Progenitor cell of endocrine pancreas (in vitro differentiated cells): ENCODE measurements around the gene PTGER3. TPM values are rescaled to one million over a fixed set of nuclear protein-coding genes. Genes with fewer than 3 reads are reported as not detected.

Experiments used
- DNase-seq: peaks from one replicate; pipeline ENCODE4 v3.0.0; 2021; ENCODE audit warnings: low spot score; ENCODE audit not compliant: unreplicated experiment
- H3K27ac Mint-ChIP-seq: 2 replicates; pipeline ENCODE4 v1.8.0; 2021; ENCODE audit warnings: mild to moderate bottlenecking, moderate library complexity, mixed read lengths
- H3K27me3 Mint-ChIP-seq: 2 replicates; pipeline ENCODE4 v1.8.0; 2021; ENCODE audit warnings: mixed read lengths
- H3K36me3 Mint-ChIP-seq: 2 replicates; pipeline ENCODE4 v1.8.0; 2022; ENCODE audit warnings: mixed read lengths; ENCODE audit not compliant: insufficient read depth
- H3K4me1 Mint-ChIP-seq: 2 replicates; pipeline ENCODE4 v1.8.0; 2021; ENCODE audit warnings: low read depth, mixed read lengths
- H3K4me3 Mint-ChIP-seq: 2 replicates; pipeline ENCODE4 v1.8.0; 2021; ENCODE audit warnings: low read depth, mild to moderate bottlenecking, moderate library complexity, mixed read lengths
- H3K9me3 Mint-ChIP-seq: 2 replicates; pipeline ENCODE4 v1.8.0; 2021; ENCODE audit warnings: low read depth, mixed read lengths
- total RNA-seq: library from RNA; stranded (reverse); gene quantifications from 2 replicates; pipeline ENCODE4 v1.2.1, GENCODE V29; 2021
- TF ChIP-seq, protein P1 (sequence below): fragments of 200-600 bp; sonication (generic); IDR thresholded peaks from one replicate; pipeline ENCODE4 v1.5.0; 2021; ENCODE audit warnings: antibody characterized with exemption, mild to moderate bottlenecking; ENCODE audit not compliant: unreplicated experiment

The PTGER3 gene
- total RNA-seq, 1 donor from 2014 or later = 3.1 TPM

DNA sequence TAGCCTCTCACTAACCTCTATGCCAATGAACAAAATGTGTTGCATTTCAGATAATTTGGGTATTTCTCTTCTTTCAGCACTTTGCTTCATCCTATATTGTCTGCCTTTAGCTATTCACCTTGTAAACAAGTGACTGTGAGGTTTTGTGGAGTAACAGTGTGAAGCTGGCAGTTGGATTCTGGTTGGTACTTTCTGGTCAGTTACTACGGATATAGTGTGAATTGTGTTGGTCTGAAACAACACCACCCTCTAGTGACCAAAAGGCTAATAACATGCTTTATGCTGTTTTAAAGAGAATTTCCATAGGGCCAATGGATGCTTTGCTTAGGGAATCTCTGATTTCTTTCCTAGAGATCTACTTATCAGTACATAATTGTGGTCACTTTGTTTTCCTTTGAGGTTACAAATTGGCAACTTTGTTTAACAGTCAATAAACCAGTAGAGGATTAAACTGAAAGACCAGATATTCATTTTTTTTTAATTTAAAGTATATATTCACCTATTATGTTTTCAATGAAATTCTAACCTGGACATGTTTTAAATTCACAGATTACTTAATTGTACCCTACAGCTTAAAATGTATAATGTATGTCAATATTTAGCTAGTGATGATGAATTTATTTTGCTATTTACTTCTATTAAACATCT is 2.5 kb upstream of the PTGER3 start:
- H3K27me3 Mint-ChIP-seq = peaks cover 51% of the 10 kb centered on the region
- H3K9me3 Mint-ChIP-seq = no peaks in the 10 kb centered on the region
- H3K27ac Mint-ChIP-seq = no peak overlapping the region
- H3K4me1 Mint-ChIP-seq = peaks cover 3% of the 10 kb centered on the region
- H3K4me3 Mint-ChIP-seq = no peak overlapping the region
- TF ChIP-seq, protein P1, sequence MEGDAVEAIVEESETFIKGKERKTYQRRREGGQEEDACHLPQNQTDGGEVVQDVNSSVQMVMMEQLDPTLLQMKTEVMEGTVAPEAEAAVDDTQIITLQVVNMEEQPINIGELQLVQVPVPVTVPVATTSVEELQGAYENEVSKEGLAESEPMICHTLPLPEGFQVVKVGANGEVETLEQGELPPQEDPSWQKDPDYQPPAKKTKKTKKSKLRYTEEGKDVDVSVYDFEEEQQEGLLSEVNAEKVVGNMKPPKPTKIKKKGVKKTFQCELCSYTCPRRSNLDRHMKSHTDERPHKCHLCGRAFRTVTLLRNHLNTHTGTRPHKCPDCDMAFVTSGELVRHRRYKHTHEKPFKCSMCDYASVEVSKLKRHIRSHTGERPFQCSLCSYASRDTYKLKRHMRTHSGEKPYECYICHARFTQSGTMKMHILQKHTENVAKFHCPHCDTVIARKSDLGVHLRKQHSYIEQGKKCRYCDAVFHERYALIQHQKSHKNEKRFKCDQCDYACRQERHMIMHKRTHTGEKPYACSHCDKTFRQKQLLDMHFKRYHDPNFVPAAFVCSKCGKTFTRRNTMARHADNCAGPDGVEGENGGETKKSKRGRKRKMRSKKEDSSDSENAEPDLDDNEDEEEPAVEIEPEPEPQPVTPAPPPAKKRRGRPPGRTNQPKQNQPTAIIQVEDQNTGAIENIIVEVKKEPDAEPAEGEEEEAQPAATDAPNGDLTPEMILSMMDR = peak; percentile 87
- DNase-seq = peak; percentile 20
- H3K36me3 Mint-ChIP-seq = no peaks in the 10 kb centered on the region

DNA sequence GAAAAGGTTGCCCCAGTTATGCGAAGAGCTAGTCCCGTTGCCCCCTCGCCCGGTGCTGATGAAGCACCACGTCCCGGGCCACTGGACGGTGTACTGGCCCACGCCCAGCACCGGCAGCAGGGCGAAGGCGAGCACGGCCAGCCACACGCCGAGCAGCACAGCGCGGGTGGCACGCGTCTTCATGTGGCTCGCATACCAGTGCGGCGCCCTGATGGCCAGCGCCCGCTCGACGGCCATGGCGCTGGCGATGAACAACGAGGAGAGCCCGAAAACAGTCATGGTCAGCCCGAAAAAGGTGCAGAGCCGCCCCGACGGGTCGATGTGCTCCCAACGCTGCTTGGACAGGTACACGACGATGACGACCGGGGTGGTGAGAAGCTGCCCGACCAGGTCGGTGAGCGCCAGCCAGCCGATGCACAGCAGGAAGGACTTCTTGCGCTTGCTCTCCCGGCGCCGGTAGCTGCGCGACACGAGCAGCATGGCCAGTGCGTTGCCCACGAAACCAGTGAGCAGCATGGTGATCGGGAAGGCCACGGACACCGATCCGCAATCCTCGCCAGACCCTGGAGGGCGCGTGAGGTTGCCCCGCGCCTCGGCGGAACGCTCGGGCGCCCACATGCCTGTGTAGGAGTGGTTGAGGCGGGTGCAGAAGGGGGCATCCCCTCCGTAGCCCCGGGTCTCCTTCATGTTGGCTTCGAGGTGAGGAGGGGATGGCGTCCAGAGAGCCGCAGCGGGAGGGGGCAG is 553 bp downstream of the PTGER3 start:
- no peak overlapping the region for H3K27ac Mint-ChIP-seq
- peaks cover 3% of the 10 kb centered on the region for H3K4me1 Mint-ChIP-seq
- DNase-seq = no peak
- TF ChIP-seq, protein P1 = no peak
- peaks cover 55% of the 10 kb centered on the region for H3K27me3 Mint-ChIP-seq
- H3K36me3 Mint-ChIP-seq = no peaks in the 10 kb centered on the region
- no peaks in the 10 kb centered on the region for H3K9me3 Mint-ChIP-seq
- peak overlapping the region; percentile 77 for H3K4me3 Mint-ChIP-seq

- TF ChIP-seq, protein P1 = no peak
- peak overlapping the region; percentile 44 for H3K4me3 Mint-ChIP-seq
- H3K9me3 Mint-ChIP-seq = no peaks in the 10 kb centered on the region
- H3K36me3 Mint-ChIP-seq = no peaks in the 10 kb centered on the region
- H3K4me1 Mint-ChIP-seq = peaks cover 3% of the 10 kb centered on the region
- no peak for DNase-seq
- H3K27me3 Mint-ChIP-seq = peaks cover 56% of the 10 kb centered on the region
- no peak overlapping the region for H3K27ac Mint-ChIP-seq
Observed at GRCh38 chr1:71045463-71046028, 2.1 kb downstream of the PTGER3 start.

- H3K27me3 Mint-ChIP-seq = peaks cover 55% of the 10 kb centered on the region
- H3K27ac Mint-ChIP-seq = no peak overlapping the region
- H3K36me3 Mint-ChIP-seq = no peaks in the 10 kb centered on the region
- H3K4me1 Mint-ChIP-seq = peaks cover 3% of the 10 kb centered on the region
- no peaks in the 10 kb centered on the region for H3K9me3 Mint-ChIP-seq
- H3K4me3 Mint-ChIP-seq = no peak overlapping the region
- no peak for DNase-seq
- TF ChIP-seq, protein P1 = no peak
Observed at GRCh38 chr1:71044833-71045232, 2.8 kb downstream of the PTGER3 start.

DNA sequence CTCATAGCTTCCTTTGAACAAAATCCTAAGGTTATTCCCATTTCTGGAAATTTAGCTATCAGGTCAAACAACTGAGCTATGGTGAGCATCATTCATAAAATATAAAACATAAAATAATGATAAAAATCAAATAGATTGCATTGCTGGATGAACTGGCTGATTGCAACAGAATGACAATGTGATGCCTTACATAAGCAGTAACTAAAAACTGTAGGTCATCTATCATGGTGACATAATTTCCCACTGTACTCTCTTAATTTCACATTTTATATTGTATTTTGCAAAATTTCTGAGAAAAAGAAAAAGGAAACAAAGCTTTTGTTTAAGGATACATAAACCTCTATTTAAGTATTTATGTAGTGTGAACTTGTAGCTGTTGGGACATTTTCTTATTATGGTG is 4.6 kb downstream of the PTGER3 start:
- TF ChIP-seq, protein P1 = no peak
- Mint-ChIP-seq H3K27ac (no peak overlapping the region), H3K36me3 (no peaks in the 10 kb centered on the region), H3K9me3 (no peaks in the 10 kb centered on the region), H3K27me3 (peaks cover 50% of the 10 kb centered on the region), H3K4me1 (peaks cover 2% of the 10 kb centered on the region), H3K4me3 (no peak overlapping the region)
- DNase-seq = no peak
